Tibial nerve (tissue), 4 donors: ENCODE measurements around the gene GPR82. TPM values are rescaled to one million over a fixed set of nuclear protein-coding genes. Genes with fewer than 3 reads are reported as not detected.

Source experiments
- DNase-seq, 2 donors: peaks; one replicate each; pipeline ENCODE4 v3.0.0-alpha.2; 2019; ENCODE audit warnings: low spot score in 2 of 2
- H3K27ac ChIP-seq, 4 donors: fragments of 200-600 bp; sonication (generic) in 3 of 4; one replicate each; pipeline ENCODE4 v1.5.1; 2017 to 2019; ENCODE audit warnings: mild to moderate bottlenecking in 1 of 4
- H3K27me3 ChIP-seq, 2 donors: fragments of 200-600 bp; sonication (generic) in 1 of 2; one replicate each; pipeline versions ENCODE4 v1.5.1 to v1.6.0; 2017 to 2019
- H3K36me3 ChIP-seq, 3 donors: fragments of 200-600 bp; sonication (generic); one replicate each; pipeline ENCODE4 v1.5.1; 2018 to 2019
- H3K4me1 ChIP-seq, 4 donors: fragments of 200-600 bp; sonication (generic) in 3 of 4; one replicate each; pipeline ENCODE4 v1.5.1; 2017 to 2019
- H3K4me3 ChIP-seq, 4 donors: fragments of 200-600 bp; sonication (generic) in 3 of 4; one replicate each; pipeline ENCODE4 v1.5.1; 2017 to 2019; ENCODE audit warnings: mild to moderate bottlenecking in 1 of 4, moderate library complexity in 1 of 4
- H3K9me3 ChIP-seq, 4 donors: fragments of 200-600 bp; sonication (generic) in 3 of 4; one replicate each; pipeline ENCODE4 v1.5.1; 2017 to 2019
- EP300 ChIP-seq, 2 donors: sonication (generic); formaldehyde crosslinking; IDR thresholded peaks; one replicate each; pipeline ENCODE4 v1.6.1; 2017; ENCODE audit warnings: antibody characterized with exemption in 2 of 2, mild to moderate bottlenecking in 1 of 2
- POLR2A ChIP-seq, 2 donors: fragments of 450-650 bp; IDR thresholded peaks; one replicate each; pipeline ENCODE4 v1.6.1; 2017; ENCODE audit warnings: antibody characterized with exemption in 2 of 2, mild to moderate bottlenecking in 2 of 2, moderate library complexity in 2 of 2
- WGBS, 2 donors: methylation state at CpG; one replicate each; pipeline ENCODE4 v1.1.5; 2018; 5-methylcytosine and 5-hydroxymethylcytosine counted together
- total RNA-seq, 4 donors: library from RNA; depleted of rRNA; stranded (reverse); fragments of >200 nt; gene quantifications; one replicate each; pipeline ENCODE4 v1.1.0, GENCODE V29; 2016
- TF ChIP-seq, protein P1 (sequence below), 5 experiments: fragments of 200-600 bp in 3 of 5; fragments of 450-650 bp in 2 of 5; sonication (generic) in 3 of 5; IDR thresholded peaks; one replicate each; pipeline ENCODE4 v1.5.1; 2016 to 2019; ENCODE audit warnings: antibody characterized with exemption in 5 of 5, mild to moderate bottlenecking in 3 of 5, moderate library complexity in 2 of 5

Gene GPR82
- total RNA-seq, 4 donors from 2014 or later: 0.22 to 0.63 (median 0.44) TPM

DNA sequence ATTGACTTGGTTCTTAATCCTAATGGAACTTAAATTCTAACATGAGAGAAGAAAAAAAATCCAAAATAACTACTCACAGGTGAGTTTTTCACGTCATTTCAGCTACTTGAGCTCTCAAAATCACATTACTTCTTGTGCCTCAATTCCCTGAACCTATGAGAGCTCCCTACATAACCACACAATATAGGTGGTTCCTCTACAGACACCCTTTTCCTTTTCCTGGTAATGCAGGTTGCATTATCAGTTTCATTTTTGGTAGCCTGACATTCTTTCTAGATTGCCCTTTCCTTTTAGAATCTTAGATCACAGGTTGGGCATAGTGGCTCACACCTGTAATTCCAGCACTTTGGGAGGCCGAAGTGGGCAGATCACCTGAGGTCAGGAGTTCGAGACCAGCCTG is 31.0 kb upstream of the GPR82 start:
- no peak for TF ChIP-seq POLR2A (IDR thresholded peaks at IDR 0.05)
- TF ChIP-seq EP300 (IDR thresholded peaks at IDR 0.05): no peak
- TF ChIP-seq, protein P1, sequence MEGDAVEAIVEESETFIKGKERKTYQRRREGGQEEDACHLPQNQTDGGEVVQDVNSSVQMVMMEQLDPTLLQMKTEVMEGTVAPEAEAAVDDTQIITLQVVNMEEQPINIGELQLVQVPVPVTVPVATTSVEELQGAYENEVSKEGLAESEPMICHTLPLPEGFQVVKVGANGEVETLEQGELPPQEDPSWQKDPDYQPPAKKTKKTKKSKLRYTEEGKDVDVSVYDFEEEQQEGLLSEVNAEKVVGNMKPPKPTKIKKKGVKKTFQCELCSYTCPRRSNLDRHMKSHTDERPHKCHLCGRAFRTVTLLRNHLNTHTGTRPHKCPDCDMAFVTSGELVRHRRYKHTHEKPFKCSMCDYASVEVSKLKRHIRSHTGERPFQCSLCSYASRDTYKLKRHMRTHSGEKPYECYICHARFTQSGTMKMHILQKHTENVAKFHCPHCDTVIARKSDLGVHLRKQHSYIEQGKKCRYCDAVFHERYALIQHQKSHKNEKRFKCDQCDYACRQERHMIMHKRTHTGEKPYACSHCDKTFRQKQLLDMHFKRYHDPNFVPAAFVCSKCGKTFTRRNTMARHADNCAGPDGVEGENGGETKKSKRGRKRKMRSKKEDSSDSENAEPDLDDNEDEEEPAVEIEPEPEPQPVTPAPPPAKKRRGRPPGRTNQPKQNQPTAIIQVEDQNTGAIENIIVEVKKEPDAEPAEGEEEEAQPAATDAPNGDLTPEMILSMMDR (IDR thresholded peaks at IDR 0.05): no peak

GRCh38 chrX:41695426-41695825 is 28.6 kb upstream of the GPR82 start:
- TF ChIP-seq, protein P1 (IDR thresholded peaks at IDR 0.05): no peak
- TF ChIP-seq POLR2A (IDR thresholded peaks at IDR 0.05) (no peak), EP300 (IDR thresholded peaks at IDR 0.05) (no peak)
- 82 to 95% methylated on average over 7 of the region's 7 CpGs for WGBS, 2 donors
- Histone ChIP-seq H3K4me1 (no peaks in the 10 kb centered on the region), H3K4me3 (no peak overlapping the region), H3K27ac (no peak overlapping the region), H3K9me3 (no peaks in the 10 kb centered on the region), H3K27me3 (peaks cover 0 to 8% of the 10 kb centered on the region in 2 donors), H3K36me3 (no peaks in the 10 kb centered on the region)
- no peak for DNase-seq

More for the DNA sequence above, 31.0 kb upstream of the GPR82 start:
- H3K4me3 ChIP-seq: no peak overlapping the region
- H3K4me1 ChIP-seq: no peaks in the 10 kb centered on the region
- 70 to 100% methylated on average over 3 of the region's 3 CpGs for WGBS, 2 donors
- no peak for DNase-seq
- H3K27ac ChIP-seq: no peak overlapping the region
- H3K36me3 ChIP-seq: no peaks in the 10 kb centered on the region
- H3K9me3 ChIP-seq: no peaks in the 10 kb centered on the region
- H3K27me3 ChIP-seq: peaks cover 0 to 3% of the 10 kb centered on the region in 2 donors

GRCh38 chrX:41703574-41704029 is 20.4 kb upstream of the GPR82 start:
- no peaks in the 10 kb centered on the region for H3K36me3 ChIP-seq
- H3K27ac ChIP-seq: no peak overlapping the region
- no peak overlapping the region for H3K4me3 ChIP-seq
- DNase-seq: no peak
- peaks cover 0 to 6% (median 0%) of the 10 kb centered on the region in 4 donors for H3K4me1 ChIP-seq
- H3K27me3 ChIP-seq: no peaks in the 10 kb centered on the region
- TF ChIP-seq POLR2A (IDR thresholded peaks at IDR 0.05): no peak
- TF ChIP-seq, protein P1 (IDR thresholded peaks at IDR 0.05): no peak
- TF ChIP-seq EP300 (IDR thresholded peaks at IDR 0.05): no peak
- no peaks in the 10 kb centered on the region for H3K9me3 ChIP-seq

DNA sequence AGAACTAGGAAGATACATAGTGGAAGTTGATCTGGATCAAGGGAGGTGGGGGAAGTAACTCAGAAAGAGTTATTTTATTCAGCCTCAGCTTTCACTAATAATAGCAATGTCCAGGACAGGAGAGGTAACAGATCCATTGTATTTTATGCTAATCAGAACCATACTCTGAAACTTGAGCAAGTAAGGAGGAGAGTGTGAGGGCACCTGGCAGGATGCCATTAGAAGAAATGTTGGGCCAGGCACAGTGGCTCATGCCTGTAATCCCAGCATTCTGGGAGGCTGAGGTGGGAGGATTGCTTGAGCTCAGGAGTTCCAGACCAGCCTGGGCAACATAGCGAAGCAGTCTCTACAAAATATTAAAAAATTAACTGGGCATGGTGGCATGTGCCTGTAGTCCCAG is 18.9 kb upstream of the GPR82 start:
- no peaks in the 10 kb centered on the region for H3K27me3 ChIP-seq
- H3K36me3 ChIP-seq: no peaks in the 10 kb centered on the region
- peaks cover 0 to 6% (median 0%) of the 10 kb centered on the region in 4 donors for H3K4me1 ChIP-seq
- no peak overlapping the region for H3K4me3 ChIP-seq
- 88 to 100% methylated on average over 1 of the region's 1 CpG for WGBS, 2 donors
- DNase-seq: no peak
- no peaks in the 10 kb centered on the region for H3K9me3 ChIP-seq
- TF ChIP-seq, protein P1 (IDR thresholded peaks at IDR 0.05): no peak
- TF ChIP-seq POLR2A (IDR thresholded peaks at IDR 0.05): no peak
- TF ChIP-seq EP300 (IDR thresholded peaks at IDR 0.05): no peak
- no peak overlapping the region for H3K27ac ChIP-seq

- H3K36me3 ChIP-seq: no peaks in the 10 kb centered on the region
- H3K27ac ChIP-seq: no peak overlapping the region
- no peak overlapping the region for H3K4me3 ChIP-seq
- H3K9me3 ChIP-seq: no peaks in the 10 kb centered on the region
- DNase-seq: no peak
- peaks cover 0 to 6% (median 0%) of the 10 kb centered on the region in 4 donors for H3K4me1 ChIP-seq
- WGBS, 2 donors: 57 to 69% methylated on average over 3 of the region's 3 CpGs
- TF ChIP-seq EP300 (IDR thresholded peaks at IDR 0.05) (peak in 1 of 2 donors; percentile 36), POLR2A (IDR thresholded peaks at IDR 0.05) (no peak)
- H3K27me3 ChIP-seq: peaks cover 0 to 6% of the 10 kb centered on the region in 2 donors
Observed at GRCh38 chrX:41705680-41706374, 18.2 kb upstream of the GPR82 start.
